ENCODE data around the gene TSPAN5. TPM values are rescaled to one million over a fixed set of nuclear protein-coding genes. Genes with fewer than 3 reads are reported as not detected.

The TSPAN5 gene
- total RNA-seq, 6 experiments from 2014 or later, result 59.6 to 75.4 (median 67.6) TPM

- Mint-ChIP-seq H3K27ac (peak overlapping the region; percentile 4; the same call in 1 of the 2 replicates), H3K4me1 (ENCODE audit: low read depth) (peaks cover 88% of the 10 kb centered on the region), H3K9me3 (no peaks in the 10 kb centered on the region), H3K4me3 (no peak overlapping the region), H3K27me3 (ENCODE audit: insufficient read depth) (no peaks in the 10 kb centered on the region; the same call in 1 of the 2 replicates), H3K36me3 (ENCODE audit: low read depth) (peaks cover 14% of the 10 kb centered on the region)
- DNase-seq, result no peak
- TF ChIP-seq CTCF (IDR thresholded peaks at IDR 0.05), result no peak
These were observed 48.5 kb downstream of the TSPAN5 start for GRCh38 chr4:98609934-98610333.

GRCh38 chr4:98608356-98608755 lies 50.1 kb downstream of the TSPAN5 start:
- no peak overlapping the region for H3K4me3 Mint-ChIP-seq
- no peak overlapping the region for H3K27ac Mint-ChIP-seq
- peaks cover 14% of the 10 kb centered on the region for H3K36me3 Mint-ChIP-seq (ENCODE audit: low read depth)
- no peaks in the 10 kb centered on the region for H3K9me3 Mint-ChIP-seq
- no peak for TF ChIP-seq CTCF (IDR thresholded peaks at IDR 0.05)
- no peaks in the 10 kb centered on the region; the same call in 1 of the 2 replicates for H3K27me3 Mint-ChIP-seq (ENCODE audit: insufficient read depth)
- peaks cover 88% of the 10 kb centered on the region for H3K4me1 Mint-ChIP-seq (ENCODE audit: low read depth)
- no peak for DNase-seq

GRCh38 chr4:98606894-98607293 lies 51.5 kb downstream of the TSPAN5 start:
- H3K9me3 Mint-ChIP-seq, result no peaks in the 10 kb centered on the region
- H3K4me3 Mint-ChIP-seq, result no peak overlapping the region
- peaks cover 88% of the 10 kb centered on the region for H3K4me1 Mint-ChIP-seq (ENCODE audit: low read depth)
- no peak overlapping the region; the same call in 1 of the 2 replicates for H3K27ac Mint-ChIP-seq
- peaks cover 20% of the 10 kb centered on the region for H3K36me3 Mint-ChIP-seq (ENCODE audit: low read depth)
- H3K27me3 Mint-ChIP-seq (ENCODE audit: insufficient read depth), result no peaks in the 10 kb centered on the region; the same call in none of the 2 replicates
- DNase-seq, result no peak
- no peak for TF ChIP-seq CTCF (IDR thresholded peaks at IDR 0.05)

- no peak for TF ChIP-seq CTCF (IDR thresholded peaks at IDR 0.05)
- no peaks in the 10 kb centered on the region; the same call in 1 of the 2 replicates for H3K27me3 Mint-ChIP-seq (ENCODE audit: insufficient read depth)
- H3K4me1 Mint-ChIP-seq (ENCODE audit: low read depth), result peaks cover 88% of the 10 kb centered on the region
- H3K27ac Mint-ChIP-seq, result peak overlapping the region; percentile 84
- H3K36me3 Mint-ChIP-seq (ENCODE audit: low read depth), result peaks cover 37% of the 10 kb centered on the region
- peak overlapping the region; percentile 47 for H3K4me3 Mint-ChIP-seq
- peaks cover 14% of the 10 kb centered on the region for H3K9me3 Mint-ChIP-seq
- peak; percentile 32 for DNase-seq
These were observed 53.2 kb downstream of the TSPAN5 start for GRCh38 chr4:98605216-98605615.

GRCh38 chr4:98604723-98605122 lies 53.7 kb downstream of the TSPAN5 start:
- peaks cover 42% of the 10 kb centered on the region for H3K36me3 Mint-ChIP-seq (ENCODE audit: low read depth)
- H3K27ac Mint-ChIP-seq, result peak overlapping the region; percentile 84
- H3K4me3 Mint-ChIP-seq, result peak overlapping the region; percentile 58; the same call in 1 of the 2 replicates
- no peaks in the 10 kb centered on the region; the same call in 1 of the 2 replicates for H3K27me3 Mint-ChIP-seq (ENCODE audit: insufficient read depth)
- no peak for TF ChIP-seq CTCF (IDR thresholded peaks at IDR 0.05)
- peaks cover 87% of the 10 kb centered on the region for H3K4me1 Mint-ChIP-seq (ENCODE audit: low read depth)
- peaks cover 19% of the 10 kb centered on the region for H3K9me3 Mint-ChIP-seq
- no peak for DNase-seq

Measured in HFFc6 (cell line).